Endodermal cell (in vitro differentiated cells): Measurements from ENCODE around the gene VWA5B2. TPM values are rescaled to one million over a fixed set of nuclear protein-coding genes. Genes with fewer than 3 reads are reported as not detected.

Source experiments
- DNase-seq: peaks from one replicate; pipeline ENCODE4 v3.0.0-alpha.2; 2017
- H3K27ac ChIP-seq: 2 replicates; pipeline ENCODE4 v1.5.1; 2013; ENCODE audit warnings: mild to moderate bottlenecking, low read depth, low read length, moderate library complexity
- H3K27me3 ChIP-seq: 2 replicates; pipeline ENCODE4 v1.6.1; 2013; ENCODE audit warnings: mild to moderate bottlenecking, low read length, moderate library complexity; ENCODE audit not compliant: insufficient read depth, control insufficient read depth, poor library complexity, severe bottlenecking
- H3K36me3 ChIP-seq: 2 replicates; pipeline ENCODE4 v1.7.0; 2013; ENCODE audit warnings: mild to moderate bottlenecking, low read length, moderate library complexity; ENCODE audit not compliant: control insufficient read depth, insufficient read depth
- H3K4me1 ChIP-seq: one replicate; pipeline ENCODE4 v1.7.0; 2013; ENCODE audit warnings: low read length; ENCODE audit not compliant: control insufficient read depth, insufficient read depth
- H3K4me3 ChIP-seq: 2 replicates; pipeline ENCODE4 v1.5.1; 2013; ENCODE audit warnings: mild to moderate bottlenecking, low read length, moderate library complexity
- H3K9ac ChIP-seq: 2 replicates; pipeline ENCODE4 v1.6.1; 2013; ENCODE audit warnings: mild to moderate bottlenecking, low read length, moderate library complexity; ENCODE audit not compliant: poor library complexity, severe bottlenecking; ENCODE audit errors: extremely low read depth
- H3K9me3 ChIP-seq: 2 replicates; pipeline ENCODE4 v1.6.1; 2013; ENCODE audit warnings: mild to moderate bottlenecking, low read length, moderate library complexity; ENCODE audit not compliant: control insufficient read depth
- H3K27ac Mint-ChIP-seq: 2 replicates; pipeline ENCODE4 v1.8.0; 2020; ENCODE audit warnings: mixed read lengths
- H3K27me3 Mint-ChIP-seq: 2 replicates; pipeline ENCODE4 v1.8.0; 2021; ENCODE audit warnings: mild to moderate bottlenecking, mixed read lengths; ENCODE audit not compliant: insufficient read depth
- H3K36me3 Mint-ChIP-seq: 2 replicates; pipeline ENCODE4 v1.8.0; 2020; ENCODE audit warnings: low read depth, mixed read lengths
- H3K4me1 Mint-ChIP-seq: 2 replicates; pipeline ENCODE4 v1.8.0; 2020; ENCODE audit warnings: mixed read lengths
- H3K4me3 Mint-ChIP-seq: 2 replicates; pipeline ENCODE4 v1.8.0; 2020; ENCODE audit warnings: mild to moderate bottlenecking, moderate library complexity, mixed read lengths
- H3K9me3 Mint-ChIP-seq: 2 replicates; pipeline ENCODE4 v1.8.0; 2020; ENCODE audit warnings: mild to moderate bottlenecking, mixed read lengths
- WGBS, 2 experiments: methylation state at CpG; one replicate each; pipeline versions ENCODE4 v1.1.5 to v1.1.7; 2013; ENCODE audit warnings: missing lambda C conversion rate in 2 of 2, mixed read lengths in 1 of 2; ENCODE audit not compliant: insufficient coverage in 1 of 2, insufficient read length in 1 of 2; 5-methylcytosine and 5-hydroxymethylcytosine counted together
- total RNA-seq, 2 donors: library from RNA; stranded (reverse); fragmentation: NEBNext Ultra II Directional in 1 of 2; extraction: Animal tissue kit (Norgen Biotek cat#: 25700) in 1 of 2; gene quantifications; 2 replicates in 1 of 2; 3 replicates in 1 of 2; pipeline ENCODE4 v1.2.1, GENCODE V29; 2021
- TF ChIP-seq, protein P1 (sequence below): fragments of 200-600 bp; sonication (generic); conservative IDR thresholded peaks from 2 replicates; pipeline ENCODE4 v1.5.0; 2021; ENCODE audit warnings: antibody characterized with exemption, mild to moderate bottlenecking

The VWA5B2 gene
- total RNA-seq, 2 donors from 2014 or later: 0.62 to 0.97 TPM

GRCh38 chr3:184255291-184256039 is 26.1 kb downstream of the VWA5B2 start:
- no peaks in the 10 kb centered on the region for H3K9me3 Mint-ChIP-seq
- no peak for DNase-seq
- no peaks in the 10 kb centered on the region for H3K4me1 ChIP-seq
- peaks cover 3% of the 10 kb centered on the region for H3K4me1 Mint-ChIP-seq
- no peak overlapping the region for H3K27ac Mint-ChIP-seq
- peaks cover 6% of the 10 kb centered on the region for H3K36me3 Mint-ChIP-seq
- no peak overlapping the region for H3K27ac ChIP-seq
- no peaks in the 10 kb centered on the region for H3K9me3 ChIP-seq
- H3K9ac ChIP-seq: no peak overlapping the region
- WGBS, 2 experiments: 93 to 100% methylated on average over 3 of the region's 3 CpGs
- TF ChIP-seq, protein P1, sequence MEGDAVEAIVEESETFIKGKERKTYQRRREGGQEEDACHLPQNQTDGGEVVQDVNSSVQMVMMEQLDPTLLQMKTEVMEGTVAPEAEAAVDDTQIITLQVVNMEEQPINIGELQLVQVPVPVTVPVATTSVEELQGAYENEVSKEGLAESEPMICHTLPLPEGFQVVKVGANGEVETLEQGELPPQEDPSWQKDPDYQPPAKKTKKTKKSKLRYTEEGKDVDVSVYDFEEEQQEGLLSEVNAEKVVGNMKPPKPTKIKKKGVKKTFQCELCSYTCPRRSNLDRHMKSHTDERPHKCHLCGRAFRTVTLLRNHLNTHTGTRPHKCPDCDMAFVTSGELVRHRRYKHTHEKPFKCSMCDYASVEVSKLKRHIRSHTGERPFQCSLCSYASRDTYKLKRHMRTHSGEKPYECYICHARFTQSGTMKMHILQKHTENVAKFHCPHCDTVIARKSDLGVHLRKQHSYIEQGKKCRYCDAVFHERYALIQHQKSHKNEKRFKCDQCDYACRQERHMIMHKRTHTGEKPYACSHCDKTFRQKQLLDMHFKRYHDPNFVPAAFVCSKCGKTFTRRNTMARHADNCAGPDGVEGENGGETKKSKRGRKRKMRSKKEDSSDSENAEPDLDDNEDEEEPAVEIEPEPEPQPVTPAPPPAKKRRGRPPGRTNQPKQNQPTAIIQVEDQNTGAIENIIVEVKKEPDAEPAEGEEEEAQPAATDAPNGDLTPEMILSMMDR: no peak
- no peaks in the 10 kb centered on the region for H3K36me3 ChIP-seq
- no peak overlapping the region for H3K4me3 Mint-ChIP-seq
- peaks cover 89% of the 10 kb centered on the region for H3K27me3 ChIP-seq
- no peak overlapping the region for H3K4me3 ChIP-seq
- H3K27me3 Mint-ChIP-seq: peaks cover 65% of the 10 kb centered on the region

- Histone ChIP-seq H3K27me3 (peaks cover 94% of the 10 kb centered on the region), H3K4me1 (no peaks in the 10 kb centered on the region), H3K36me3 (no peaks in the 10 kb centered on the region), H3K27ac (no peak overlapping the region), H3K9ac (no peak overlapping the region), H3K9me3 (no peaks in the 10 kb centered on the region), H3K4me3 (no peak overlapping the region)
- Mint-ChIP-seq H3K4me1 (peaks cover 10% of the 10 kb centered on the region), H3K27ac (no peak overlapping the region), H3K9me3 (no peaks in the 10 kb centered on the region), H3K36me3 (peaks cover 6% of the 10 kb centered on the region), H3K4me3 (no peak overlapping the region), H3K27me3 (peaks cover 78% of the 10 kb centered on the region)
- WGBS, 2 experiments: 88 to 92% methylated on average over 16 to 23 of the region's 23 CpGs
- no peak for DNase-seq
- TF ChIP-seq, protein P1: no peak
These were observed 27.9 kb downstream of the VWA5B2 start for GRCh38 chr3:184257083-184257915.

DNA sequence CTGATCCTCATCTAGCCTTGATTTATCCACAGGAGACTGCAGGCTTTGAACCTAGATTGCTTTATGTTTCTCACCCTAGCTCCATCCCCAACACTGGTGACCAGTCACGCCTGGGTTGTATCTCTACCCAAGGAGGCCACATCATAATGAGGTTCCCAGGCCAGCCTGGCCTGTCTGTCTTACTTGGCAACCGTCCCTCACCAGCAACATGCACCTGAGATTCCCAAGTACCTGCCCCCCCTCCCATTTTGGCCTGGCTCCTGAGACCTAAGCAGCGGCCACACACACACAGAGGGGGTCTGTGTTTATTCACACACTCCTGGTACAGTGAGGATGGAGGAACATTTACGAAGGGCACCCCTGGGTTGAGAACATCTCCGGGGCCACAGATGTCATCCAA is 29.5 kb downstream of the VWA5B2 start:
- peaks cover 82% of the 10 kb centered on the region for H3K27me3 Mint-ChIP-seq
- H3K36me3 ChIP-seq: no peaks in the 10 kb centered on the region
- H3K9me3 Mint-ChIP-seq: no peaks in the 10 kb centered on the region
- H3K4me3 Mint-ChIP-seq: peak overlapping the region; percentile 32
- 82 to 86% methylated on average over 4 to 5 of the region's 5 CpGs for WGBS, 2 experiments
- no peak for DNase-seq
- H3K4me1 Mint-ChIP-seq: peaks cover 14% of the 10 kb centered on the region
- no peak overlapping the region for H3K4me3 ChIP-seq
- TF ChIP-seq, protein P1: no peak
- no peak overlapping the region for H3K27ac Mint-ChIP-seq
- peaks cover 6% of the 10 kb centered on the region for H3K36me3 Mint-ChIP-seq
- no peaks in the 10 kb centered on the region for H3K9me3 ChIP-seq
- H3K4me1 ChIP-seq: no peaks in the 10 kb centered on the region
- H3K9ac ChIP-seq: no peak overlapping the region
- H3K27me3 ChIP-seq: peaks cover 94% of the 10 kb centered on the region
- H3K27ac ChIP-seq: no peak overlapping the region
